Measurements from ENCODE around the gene GPR137.

DNA sequence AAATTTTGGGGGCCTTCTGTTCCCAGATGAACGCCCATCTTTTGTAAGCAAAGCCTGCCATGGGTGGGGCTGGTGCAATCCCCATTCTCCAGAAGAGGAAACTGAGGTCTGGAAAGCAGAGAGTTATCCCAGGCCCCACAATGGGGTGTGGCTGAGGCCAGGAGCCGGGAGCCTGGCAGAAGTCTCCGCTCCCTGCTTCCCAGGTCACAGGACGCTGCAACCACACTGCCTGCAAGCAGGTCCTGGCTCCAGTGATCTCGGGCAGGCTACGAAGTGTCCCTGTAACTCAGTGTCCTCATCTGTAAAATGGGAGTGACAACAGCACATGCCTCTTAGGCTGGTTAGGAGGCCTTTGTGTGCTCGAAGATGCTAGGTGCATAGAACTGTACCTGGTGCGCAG lies 32.6 kb upstream of the GPR137 start:
- no peak for TF ChIP-seq EZH2 (IDR thresholded peaks at IDR 0.05)
- TF ChIP-seq, protein P1, sequence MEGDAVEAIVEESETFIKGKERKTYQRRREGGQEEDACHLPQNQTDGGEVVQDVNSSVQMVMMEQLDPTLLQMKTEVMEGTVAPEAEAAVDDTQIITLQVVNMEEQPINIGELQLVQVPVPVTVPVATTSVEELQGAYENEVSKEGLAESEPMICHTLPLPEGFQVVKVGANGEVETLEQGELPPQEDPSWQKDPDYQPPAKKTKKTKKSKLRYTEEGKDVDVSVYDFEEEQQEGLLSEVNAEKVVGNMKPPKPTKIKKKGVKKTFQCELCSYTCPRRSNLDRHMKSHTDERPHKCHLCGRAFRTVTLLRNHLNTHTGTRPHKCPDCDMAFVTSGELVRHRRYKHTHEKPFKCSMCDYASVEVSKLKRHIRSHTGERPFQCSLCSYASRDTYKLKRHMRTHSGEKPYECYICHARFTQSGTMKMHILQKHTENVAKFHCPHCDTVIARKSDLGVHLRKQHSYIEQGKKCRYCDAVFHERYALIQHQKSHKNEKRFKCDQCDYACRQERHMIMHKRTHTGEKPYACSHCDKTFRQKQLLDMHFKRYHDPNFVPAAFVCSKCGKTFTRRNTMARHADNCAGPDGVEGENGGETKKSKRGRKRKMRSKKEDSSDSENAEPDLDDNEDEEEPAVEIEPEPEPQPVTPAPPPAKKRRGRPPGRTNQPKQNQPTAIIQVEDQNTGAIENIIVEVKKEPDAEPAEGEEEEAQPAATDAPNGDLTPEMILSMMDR (IDR thresholded peaks at IDR 0.05) = no peak

Data from neural progenitor cell (in vitro differentiated cells).